ENCODE results near the gene WRAP73. TPM values are rescaled to one million over a fixed set of nuclear protein-coding genes. Genes with fewer than 3 reads are reported as not detected.

Gene WRAP73
- total RNA-seq, 4 donors from 2014 or later: 16.4 to 33.7 (median 19.6) TPM

DNA sequence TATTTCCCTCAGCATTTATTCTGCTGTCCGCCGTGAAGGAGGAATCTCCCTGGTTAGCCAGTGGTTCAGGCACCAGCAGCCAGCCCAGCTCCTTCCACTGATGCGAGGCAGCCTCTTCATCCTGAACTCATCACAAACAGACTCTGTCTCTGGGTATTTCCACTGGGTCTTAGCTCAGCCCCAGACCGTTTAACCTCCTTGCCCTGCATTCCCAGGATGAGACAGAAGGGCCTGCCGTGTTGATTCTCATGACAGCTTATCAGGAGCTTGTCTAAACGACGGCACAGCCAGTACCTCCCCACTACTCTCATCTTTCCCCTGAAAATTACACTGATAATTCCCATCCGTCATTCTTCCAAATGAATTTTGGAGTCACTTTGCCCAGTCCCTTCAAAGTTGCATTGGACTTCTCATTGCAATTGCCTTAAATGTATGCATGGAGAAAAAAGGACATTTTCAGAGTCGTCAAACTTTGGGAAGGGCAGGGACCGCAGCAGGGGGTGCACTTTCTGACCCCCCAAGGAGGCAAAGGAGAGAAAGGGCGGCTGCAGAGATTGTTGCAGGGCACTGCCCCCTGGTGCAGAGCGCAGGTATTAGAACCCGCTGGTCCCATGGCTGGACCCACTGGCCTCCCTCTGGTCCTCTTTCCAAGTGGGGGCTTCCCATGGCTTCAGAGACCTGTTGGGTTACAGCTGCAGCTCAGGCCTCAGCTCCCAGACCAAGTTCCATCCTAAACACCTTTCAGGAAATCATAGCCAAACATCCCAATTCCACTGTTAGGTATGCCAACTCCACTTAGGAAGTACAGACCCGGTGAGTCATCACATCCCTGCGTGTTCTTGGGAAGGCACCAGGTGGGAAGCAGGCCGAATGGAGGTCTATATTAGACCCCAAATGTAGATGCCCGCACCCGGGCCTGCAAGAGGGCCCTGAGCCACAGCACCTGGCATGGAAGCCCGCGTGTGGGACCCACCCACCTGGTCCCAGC, 34.9 kb downstream of the WRAP73 start:
- Histone ChIP-seq H3K4me1 (peaks cover 29% of the 10 kb centered on the region), H3K9me3 (no peaks in the 10 kb centered on the region), H3K36me3 (no peaks in the 10 kb centered on the region), H3K4me3 (no peak overlapping the region), H3K27ac (no peak overlapping the region), H3K27me3 (peaks cover 23% of the 10 kb centered on the region)
- TF ChIP-seq, protein P1, sequence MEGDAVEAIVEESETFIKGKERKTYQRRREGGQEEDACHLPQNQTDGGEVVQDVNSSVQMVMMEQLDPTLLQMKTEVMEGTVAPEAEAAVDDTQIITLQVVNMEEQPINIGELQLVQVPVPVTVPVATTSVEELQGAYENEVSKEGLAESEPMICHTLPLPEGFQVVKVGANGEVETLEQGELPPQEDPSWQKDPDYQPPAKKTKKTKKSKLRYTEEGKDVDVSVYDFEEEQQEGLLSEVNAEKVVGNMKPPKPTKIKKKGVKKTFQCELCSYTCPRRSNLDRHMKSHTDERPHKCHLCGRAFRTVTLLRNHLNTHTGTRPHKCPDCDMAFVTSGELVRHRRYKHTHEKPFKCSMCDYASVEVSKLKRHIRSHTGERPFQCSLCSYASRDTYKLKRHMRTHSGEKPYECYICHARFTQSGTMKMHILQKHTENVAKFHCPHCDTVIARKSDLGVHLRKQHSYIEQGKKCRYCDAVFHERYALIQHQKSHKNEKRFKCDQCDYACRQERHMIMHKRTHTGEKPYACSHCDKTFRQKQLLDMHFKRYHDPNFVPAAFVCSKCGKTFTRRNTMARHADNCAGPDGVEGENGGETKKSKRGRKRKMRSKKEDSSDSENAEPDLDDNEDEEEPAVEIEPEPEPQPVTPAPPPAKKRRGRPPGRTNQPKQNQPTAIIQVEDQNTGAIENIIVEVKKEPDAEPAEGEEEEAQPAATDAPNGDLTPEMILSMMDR (IDR thresholded peaks at IDR 0.05): peak in 1 of 2 donors; percentile 45
- TF ChIP-seq EP300 (IDR thresholded peaks at IDR 0.05): no peak
- no peak for TF ChIP-seq POLR2AphosphoS5 (IDR thresholded peaks at IDR 0.05)
- no peak for DNase-seq (ENCODE audit: low spot score in 2 of 2)
- WGBS: 62% methylated on average over 15 of the region's 20 CpGs

DNA sequence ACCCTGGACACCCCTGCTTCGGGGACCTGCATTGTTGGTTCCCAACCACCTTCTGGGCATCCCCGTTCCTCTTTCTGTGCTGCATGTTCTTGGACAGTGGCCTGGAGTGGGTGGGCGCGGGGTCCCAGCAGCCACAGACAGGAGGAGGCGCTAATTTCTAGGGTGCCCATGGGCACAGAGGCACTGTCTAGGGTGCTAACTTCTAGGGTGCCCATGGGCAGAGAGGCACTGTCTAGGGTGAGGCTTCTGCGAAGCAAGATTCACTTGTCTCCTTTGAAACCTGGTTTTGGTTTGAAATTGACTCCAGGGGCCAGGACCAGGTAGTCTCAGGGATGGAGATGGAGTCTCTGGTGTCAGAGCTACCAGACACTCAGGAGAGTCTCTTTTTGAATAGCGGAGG, 37.8 kb downstream of the WRAP73 start:
- Histone ChIP-seq H3K36me3 (no peaks in the 10 kb centered on the region), H3K27ac (no peak overlapping the region), H3K4me1 (peaks cover 23% of the 10 kb centered on the region), H3K4me3 (peak overlapping the region; percentile 50), H3K9me3 (no peaks in the 10 kb centered on the region), H3K27me3 (peaks cover 33% of the 10 kb centered on the region)
- 67% methylated on average over 4 of the region's 7 CpGs for WGBS
- DNase-seq (ENCODE audit: low spot score in 2 of 2): no peak
- TF ChIP-seq EP300 (IDR thresholded peaks at IDR 0.05) (no peak), POLR2A (IDR thresholded peaks at IDR 0.05) (no peak), POLR2AphosphoS5 (IDR thresholded peaks at IDR 0.05) (no peak)
- TF ChIP-seq, protein P1 (IDR thresholded peaks at IDR 0.05): no peak

DNA sequence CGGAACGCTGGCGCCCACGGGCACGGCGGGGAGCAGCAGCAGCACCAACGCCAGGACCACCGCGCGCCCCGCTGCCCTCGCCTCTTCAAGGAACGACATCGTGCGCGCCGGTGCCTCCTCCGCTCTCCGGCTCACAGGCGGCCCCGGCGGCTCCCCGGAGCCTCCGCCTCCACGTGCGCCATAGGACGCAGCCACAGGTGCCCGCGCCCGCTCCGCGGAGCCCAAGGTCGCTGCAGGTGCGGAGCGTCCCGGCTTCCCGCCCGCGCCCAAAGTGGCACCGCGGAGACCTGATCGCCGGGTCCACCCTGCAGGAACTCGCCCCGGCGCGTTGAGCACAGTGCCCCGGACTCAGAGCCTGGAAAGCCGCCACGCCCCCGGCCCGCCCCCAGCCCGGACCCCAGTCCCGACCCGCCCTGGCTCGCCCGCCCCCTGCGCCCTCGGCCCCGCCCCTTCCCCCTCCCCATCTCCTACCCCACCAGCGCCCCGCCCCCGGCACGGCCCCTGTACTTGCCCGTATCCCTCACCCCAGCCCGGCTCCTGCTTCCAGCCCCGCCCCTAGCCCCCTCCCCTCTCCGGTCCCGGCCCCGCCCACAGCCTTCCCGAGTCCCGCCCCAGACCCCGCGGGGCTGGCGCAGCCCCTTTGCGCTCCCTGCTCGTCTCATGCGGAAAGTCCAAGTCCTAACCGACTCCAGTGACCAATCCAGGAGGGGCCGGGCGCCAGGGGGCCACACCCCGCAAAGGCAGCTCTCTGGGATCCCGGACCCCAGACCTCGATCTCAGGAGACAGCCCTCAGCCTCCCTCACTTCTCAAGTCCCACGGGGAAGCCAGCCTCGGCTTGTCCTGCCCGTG, 38.5 kb downstream of the WRAP73 start, which contains the start of gene MEGF6:
TSS of gene MEGF6 (minus strand) at position 339 of the 850 bp plus-strand sequence. CDS start at position 99, 240 bp downstream.
- H3K27me3 ChIP-seq: peaks cover 33% of the 10 kb centered on the region
- TF ChIP-seq POLR2A (IDR thresholded peaks at IDR 0.05) (no peak), POLR2AphosphoS5 (IDR thresholded peaks at IDR 0.05) (no peak), EP300 (IDR thresholded peaks at IDR 0.05) (no peak)
- TF ChIP-seq, protein P1 (IDR thresholded peaks at IDR 0.05): no peak
- H3K9me3 ChIP-seq: no peaks in the 10 kb centered on the region
- WGBS: 0% methylated on average over 19 of the region's 87 CpGs
- DNase-seq (ENCODE audit: low spot score in 2 of 2): peak in 1 of 2 donors; percentile 80
- H3K27ac ChIP-seq: no peak within 1 kb of the TSS
- peaks cover 23% of the 10 kb centered on the region for H3K4me1 ChIP-seq
- H3K4me3 ChIP-seq: peak within 1 kb of the TSS; percentile 50
- H3K36me3 ChIP-seq: no peaks in the 10 kb centered on the region

DNA sequence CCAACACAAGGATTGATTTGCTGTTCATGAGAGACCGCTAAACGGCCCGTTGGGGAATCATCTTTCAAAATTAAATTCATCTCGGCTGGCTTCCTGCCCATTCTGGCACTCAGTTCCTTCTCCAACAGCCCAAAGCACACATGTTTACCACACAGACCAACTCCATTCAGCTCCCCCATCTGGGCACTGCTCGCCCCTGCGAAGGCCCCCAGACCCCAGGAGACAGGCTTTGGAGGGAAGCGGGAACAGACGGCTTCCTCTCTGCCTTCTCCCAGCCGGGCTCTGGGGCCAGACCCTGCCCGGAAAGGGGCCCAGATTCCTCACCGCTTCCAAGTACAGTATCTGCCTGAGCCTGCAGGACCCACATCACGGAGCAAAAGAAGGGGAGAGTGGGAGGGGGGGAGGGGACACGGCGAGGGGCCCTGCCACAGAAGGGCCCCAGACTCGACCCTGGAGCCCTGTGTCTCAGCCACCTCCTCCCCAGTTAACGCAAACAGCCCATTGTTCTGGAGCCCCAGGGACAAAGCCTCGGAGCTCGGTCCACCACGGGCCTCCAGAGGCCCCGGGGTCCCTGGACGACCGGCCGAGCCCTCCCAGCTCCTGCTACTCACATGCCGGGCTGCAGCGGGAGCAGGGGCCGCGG, 39.3 kb downstream of the WRAP73 start:
- H3K4me3 ChIP-seq: peak overlapping the region; percentile 50
- H3K27me3 ChIP-seq: peaks cover 32% of the 10 kb centered on the region
- WGBS: 2% methylated on average over 14 of the region's 27 CpGs
- TF ChIP-seq POLR2AphosphoS5 (IDR thresholded peaks at IDR 0.05) (no peak), POLR2A (IDR thresholded peaks at IDR 0.05) (no peak), EP300 (IDR thresholded peaks at IDR 0.05) (no peak)
- TF ChIP-seq, protein P1 (IDR thresholded peaks at IDR 0.05): no peak
- H3K27ac ChIP-seq: no peak overlapping the region
- H3K9me3 ChIP-seq: no peaks in the 10 kb centered on the region
- peaks cover 23% of the 10 kb centered on the region for H3K4me1 ChIP-seq
- no peak for DNase-seq (ENCODE audit: low spot score in 2 of 2)
- no peaks in the 10 kb centered on the region for H3K36me3 ChIP-seq
